Stimulated activated CD4-positive, alpha-beta T cell treated with anti-CD3 and anti-CD28 coated beads, Interleukin-4, amount 100 ng/mL, for 24 hours (primary cell): ENCODE results near the gene ARHGEF26.

ENCODE experiments used
- DNase-seq: peaks from one replicate; pipeline ENCODE4 v3.0.0-alpha.2; 2020

Gene ARHGEF26

GRCh38 chr3:154156530-154156929, 35.3 kb downstream of the ARHGEF26 start:
- DNase-seq: no peak

GRCh38 chr3:154161806-154162205, 40.6 kb downstream of the ARHGEF26 start:
- no peak for DNase-seq

- DNase-seq: no peak
Observed at GRCh38 chr3:154164387-154164786, 43.2 kb downstream of the ARHGEF26 start.

GRCh38 chr3:154168998-154169795, 48.0 kb downstream of the ARHGEF26 start:
- DNase-seq: no peak

GRCh38 chr3:154169796-154170110, 48.6 kb downstream of the ARHGEF26 start:
- no peak for DNase-seq

GRCh38 chr3:154170300-154170699, 49.1 kb downstream of the ARHGEF26 start:
- no peak for DNase-seq

GRCh38 chr3:154175041-154175440, 53.9 kb downstream of the ARHGEF26 start:
- DNase-seq: no peak

- DNase-seq: no peak
Observed at GRCh38 chr3:154176036-154176435, 54.8 kb downstream of the ARHGEF26 start.

- no peak for DNase-seq
Observed at GRCh38 chr3:154177406-154177805, 56.2 kb downstream of the ARHGEF26 start.

GRCh38 chr3:154178172-154178571, 57.0 kb downstream of the ARHGEF26 start:
- no peak for DNase-seq

- no peak for DNase-seq
Observed at GRCh38 chr3:154180836-154181691, 59.9 kb downstream of the ARHGEF26 start.

- DNase-seq: no peak
Observed at GRCh38 chr3:154182322-154182922, 61.2 kb downstream of the ARHGEF26 start.

- no peak for DNase-seq
Observed at GRCh38 chr3:154182975-154183374, 61.8 kb downstream of the ARHGEF26 start.

GRCh38 chr3:154184582-154184981, 63.4 kb downstream of the ARHGEF26 start:
- DNase-seq: no peak

GRCh38 chr3:154188437-154188836, 67.2 kb downstream of the ARHGEF26 start:
- no peak for DNase-seq

GRCh38 chr3:154188846-154189245, 67.7 kb downstream of the ARHGEF26 start:
- DNase-seq: no peak

GRCh38 chr3:154191520-154191919, 70.3 kb downstream of the ARHGEF26 start:
- no peak for DNase-seq

- DNase-seq: no peak
Observed at GRCh38 chr3:154192225-154192624, 71.0 kb downstream of the ARHGEF26 start.

- no peak for DNase-seq
Observed at GRCh38 chr3:154193000-154193615, 71.9 kb downstream of the ARHGEF26 start.

GRCh38 chr3:154194877-154195276, 73.7 kb downstream of the ARHGEF26 start:
- DNase-seq: no peak

GRCh38 chr3:154195620-154196356, 74.6 kb downstream of the ARHGEF26 start:
- DNase-seq: no peak

GRCh38 chr3:154197751-154198150, 76.6 kb downstream of the ARHGEF26 start:
- DNase-seq: no peak

- DNase-seq: no peak
Observed at GRCh38 chr3:154209499-154209898, 88.3 kb downstream of the ARHGEF26 start.
